ENCODE results near the gene SBNO1.

DNA sequence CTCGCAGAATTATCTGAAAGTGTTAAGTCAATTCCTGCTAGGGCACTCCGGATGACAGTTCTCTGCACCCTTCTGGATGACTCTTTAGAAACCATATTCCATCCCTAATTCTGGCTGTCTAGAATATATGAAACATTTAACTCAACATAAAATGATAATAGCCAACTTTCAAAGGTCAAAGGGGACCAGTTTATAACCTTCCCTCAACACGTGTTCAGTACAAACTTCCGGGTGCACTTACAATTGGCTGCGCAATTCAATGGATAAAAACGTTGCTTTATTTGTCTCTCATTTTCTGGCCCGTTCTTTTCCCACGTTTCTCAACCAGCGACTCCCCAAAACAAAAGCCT lies 1.3 kb downstream of the SBNO1 start:
- TF ChIP-seq, protein P1, sequence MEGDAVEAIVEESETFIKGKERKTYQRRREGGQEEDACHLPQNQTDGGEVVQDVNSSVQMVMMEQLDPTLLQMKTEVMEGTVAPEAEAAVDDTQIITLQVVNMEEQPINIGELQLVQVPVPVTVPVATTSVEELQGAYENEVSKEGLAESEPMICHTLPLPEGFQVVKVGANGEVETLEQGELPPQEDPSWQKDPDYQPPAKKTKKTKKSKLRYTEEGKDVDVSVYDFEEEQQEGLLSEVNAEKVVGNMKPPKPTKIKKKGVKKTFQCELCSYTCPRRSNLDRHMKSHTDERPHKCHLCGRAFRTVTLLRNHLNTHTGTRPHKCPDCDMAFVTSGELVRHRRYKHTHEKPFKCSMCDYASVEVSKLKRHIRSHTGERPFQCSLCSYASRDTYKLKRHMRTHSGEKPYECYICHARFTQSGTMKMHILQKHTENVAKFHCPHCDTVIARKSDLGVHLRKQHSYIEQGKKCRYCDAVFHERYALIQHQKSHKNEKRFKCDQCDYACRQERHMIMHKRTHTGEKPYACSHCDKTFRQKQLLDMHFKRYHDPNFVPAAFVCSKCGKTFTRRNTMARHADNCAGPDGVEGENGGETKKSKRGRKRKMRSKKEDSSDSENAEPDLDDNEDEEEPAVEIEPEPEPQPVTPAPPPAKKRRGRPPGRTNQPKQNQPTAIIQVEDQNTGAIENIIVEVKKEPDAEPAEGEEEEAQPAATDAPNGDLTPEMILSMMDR (IDR thresholded peaks at IDR 0.05), result no peak
- TF ChIP-seq POLR2A (IDR thresholded peaks at IDR 0.05), result no peak
